ENCODE results near the gene SLC25A40. TPM values are rescaled to one million over a fixed set of nuclear protein-coding genes. Genes with fewer than 3 reads are reported as not detected.
"Not testable (repeated sequence)": the region's sequence is repeated elsewhere in the genome, so short reads cannot be mapped to it uniquely, and the experiment has no call there.

Gene SLC25A40
- total RNA-seq, 1 donor, result 11.6 TPM

DNA sequence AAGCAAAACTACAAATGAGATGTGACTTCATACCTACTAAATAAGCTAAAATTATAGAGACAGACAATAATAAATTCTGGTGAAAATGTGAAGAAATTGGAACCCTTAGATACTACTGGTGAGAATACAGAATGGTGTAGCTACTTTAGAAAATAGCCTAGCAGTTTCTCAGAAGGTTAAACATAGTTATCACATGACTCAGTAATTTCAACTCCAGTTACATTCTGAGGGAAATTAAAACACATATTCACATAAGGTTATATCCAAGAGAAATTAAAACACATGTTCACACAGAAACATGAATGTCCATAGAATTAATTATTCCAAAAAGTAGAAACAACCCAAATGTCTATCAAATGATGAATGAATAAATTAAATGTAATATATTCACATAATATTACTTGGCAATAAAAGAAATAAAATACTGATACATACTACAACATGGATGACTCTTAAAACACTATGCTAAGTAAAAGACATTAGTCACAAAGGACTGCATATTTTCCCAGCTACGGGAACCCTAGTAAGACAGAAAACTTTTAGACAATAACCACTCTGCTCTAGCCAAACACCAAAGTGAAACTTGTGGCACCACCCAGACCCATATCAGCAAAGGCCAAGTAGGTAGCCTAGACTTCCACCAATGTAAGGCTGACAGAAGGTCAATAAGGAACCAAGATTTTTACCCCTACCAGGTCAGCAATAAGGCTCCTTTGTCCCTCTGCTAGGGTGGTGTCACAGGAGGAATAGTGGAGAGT lies 25.1 kb downstream of the SLC25A40 start:
- DNase-seq (ENCODE audit: insufficient read length, low spot score, missing footprints), result no peak
- Histone ChIP-seq H3K4me1 (ENCODE audit: insufficient read depth, low read length) (peaks cover 6% of the 10 kb centered on the region), H3K9me3 (ENCODE audit: low read depth, low read length) (no peaks in the 10 kb centered on the region), H2AFZ (ENCODE audit: low read length) (peak overlapping the region; percentile 80), H3K36me3 (ENCODE audit: insufficient read depth, low read length) (peaks cover 5% of the 10 kb centered on the region), H3K27me3 (ENCODE audit: insufficient read depth, low read length) (no peaks in the 10 kb centered on the region), H3K4me3 (ENCODE audit: insufficient read depth, low read length) (no peak overlapping the region), H4K20me1 (ENCODE audit: insufficient read depth, low read length) (no peaks in the 10 kb centered on the region), H3K4me2 (ENCODE audit: insufficient read depth, low read length) (peak overlapping the region; percentile 35), H3K27ac (ENCODE audit: low read depth, low read length) (peak overlapping the region; percentile 74), H3K79me2 (ENCODE audit: insufficient read depth, low read length) (no peaks in the 10 kb centered on the region)
- TF ChIP-seq, protein P1, sequence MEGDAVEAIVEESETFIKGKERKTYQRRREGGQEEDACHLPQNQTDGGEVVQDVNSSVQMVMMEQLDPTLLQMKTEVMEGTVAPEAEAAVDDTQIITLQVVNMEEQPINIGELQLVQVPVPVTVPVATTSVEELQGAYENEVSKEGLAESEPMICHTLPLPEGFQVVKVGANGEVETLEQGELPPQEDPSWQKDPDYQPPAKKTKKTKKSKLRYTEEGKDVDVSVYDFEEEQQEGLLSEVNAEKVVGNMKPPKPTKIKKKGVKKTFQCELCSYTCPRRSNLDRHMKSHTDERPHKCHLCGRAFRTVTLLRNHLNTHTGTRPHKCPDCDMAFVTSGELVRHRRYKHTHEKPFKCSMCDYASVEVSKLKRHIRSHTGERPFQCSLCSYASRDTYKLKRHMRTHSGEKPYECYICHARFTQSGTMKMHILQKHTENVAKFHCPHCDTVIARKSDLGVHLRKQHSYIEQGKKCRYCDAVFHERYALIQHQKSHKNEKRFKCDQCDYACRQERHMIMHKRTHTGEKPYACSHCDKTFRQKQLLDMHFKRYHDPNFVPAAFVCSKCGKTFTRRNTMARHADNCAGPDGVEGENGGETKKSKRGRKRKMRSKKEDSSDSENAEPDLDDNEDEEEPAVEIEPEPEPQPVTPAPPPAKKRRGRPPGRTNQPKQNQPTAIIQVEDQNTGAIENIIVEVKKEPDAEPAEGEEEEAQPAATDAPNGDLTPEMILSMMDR (IDR thresholded peaks at IDR 0.05; ENCODE audit: extremely low read depth, low read depth, low read length), result no peak

DNA sequence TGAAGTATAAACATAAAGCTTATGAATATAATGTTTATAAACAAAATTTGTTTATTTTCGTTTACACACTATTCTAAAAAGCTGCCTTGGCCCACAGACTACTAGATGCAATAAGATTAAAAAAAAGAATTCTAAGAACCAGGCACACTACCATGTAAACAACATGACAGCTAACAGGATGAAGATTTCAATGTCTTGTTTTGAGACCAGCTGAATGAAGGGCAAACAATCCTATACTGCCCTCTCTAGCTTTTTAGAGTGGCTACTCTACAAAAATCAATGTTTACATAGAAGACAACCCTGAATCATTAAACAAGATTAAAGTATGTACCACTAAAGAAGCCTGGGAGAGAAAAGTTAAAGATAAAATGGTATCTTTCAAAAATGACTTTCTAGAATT lies 38.6 kb downstream of the SLC25A40 start:
- H2AFZ ChIP-seq (ENCODE audit: low read length), result no peak overlapping the region
- no peaks in the 10 kb centered on the region for H3K9me3 ChIP-seq (ENCODE audit: low read depth, low read length)
- no peak overlapping the region for H3K4me3 ChIP-seq (ENCODE audit: insufficient read depth, low read length)
- DNase-seq (ENCODE audit: insufficient read length, low spot score, missing footprints), result no peak
- H3K79me2 ChIP-seq (ENCODE audit: insufficient read depth, low read length), result no peaks in the 10 kb centered on the region
- H4K20me1 ChIP-seq (ENCODE audit: insufficient read depth, low read length), result no peaks in the 10 kb centered on the region
- no peaks in the 10 kb centered on the region for H3K27me3 ChIP-seq (ENCODE audit: insufficient read depth, low read length)
- no peak overlapping the region for H3K27ac ChIP-seq (ENCODE audit: low read depth, low read length)
- no peaks in the 10 kb centered on the region for H3K4me1 ChIP-seq (ENCODE audit: insufficient read depth, low read length)
- TF ChIP-seq, protein P1 (IDR thresholded peaks at IDR 0.05; ENCODE audit: extremely low read depth, low read depth, low read length), result no peak
- no peaks in the 10 kb centered on the region for H3K36me3 ChIP-seq (ENCODE audit: insufficient read depth, low read length)
- H3K4me2 ChIP-seq (ENCODE audit: insufficient read depth, low read length), result no peak overlapping the region

DNA sequence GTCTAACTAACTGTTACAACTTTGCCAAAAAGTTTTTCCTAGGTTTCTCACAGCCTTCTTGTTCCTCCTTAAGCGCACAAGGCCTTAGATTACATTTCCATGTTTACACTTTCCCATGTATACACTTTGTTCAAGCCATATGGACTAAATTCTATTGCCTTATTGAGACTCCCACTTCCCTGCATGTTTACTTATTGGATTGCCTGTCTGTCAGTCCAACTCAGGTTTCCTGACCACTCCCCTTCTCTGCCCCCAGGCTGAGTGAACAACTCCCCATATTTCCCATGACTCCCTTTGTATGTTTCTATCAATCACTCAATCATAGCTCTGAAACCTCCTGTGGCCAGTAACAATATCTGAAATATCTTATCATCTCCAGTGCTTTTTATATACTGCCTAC lies 43.0 kb downstream of the SLC25A40 start:
- no peaks in the 10 kb centered on the region for H3K27me3 ChIP-seq (ENCODE audit: insufficient read depth, low read length)
- H3K4me2 ChIP-seq (ENCODE audit: insufficient read depth, low read length), result no peak overlapping the region
- no peaks in the 10 kb centered on the region for H4K20me1 ChIP-seq (ENCODE audit: insufficient read depth, low read length)
- no peak overlapping the region for H3K27ac ChIP-seq (ENCODE audit: low read depth, low read length)
- no peak overlapping the region for H3K4me3 ChIP-seq (ENCODE audit: insufficient read depth, low read length)
- no peaks in the 10 kb centered on the region for H3K9me3 ChIP-seq (ENCODE audit: low read depth, low read length)
- DNase-seq (ENCODE audit: insufficient read length, low spot score, missing footprints), result no peak
- H3K79me2 ChIP-seq (ENCODE audit: insufficient read depth, low read length), result no peaks in the 10 kb centered on the region
- no peaks in the 10 kb centered on the region for H3K36me3 ChIP-seq (ENCODE audit: insufficient read depth, low read length)
- H2AFZ ChIP-seq (ENCODE audit: low read length), result no peak overlapping the region
- no peaks in the 10 kb centered on the region for H3K4me1 ChIP-seq (ENCODE audit: insufficient read depth, low read length)
- TF ChIP-seq, protein P1 (IDR thresholded peaks at IDR 0.05; ENCODE audit: extremely low read depth, low read depth, low read length), result no peak

DNA sequence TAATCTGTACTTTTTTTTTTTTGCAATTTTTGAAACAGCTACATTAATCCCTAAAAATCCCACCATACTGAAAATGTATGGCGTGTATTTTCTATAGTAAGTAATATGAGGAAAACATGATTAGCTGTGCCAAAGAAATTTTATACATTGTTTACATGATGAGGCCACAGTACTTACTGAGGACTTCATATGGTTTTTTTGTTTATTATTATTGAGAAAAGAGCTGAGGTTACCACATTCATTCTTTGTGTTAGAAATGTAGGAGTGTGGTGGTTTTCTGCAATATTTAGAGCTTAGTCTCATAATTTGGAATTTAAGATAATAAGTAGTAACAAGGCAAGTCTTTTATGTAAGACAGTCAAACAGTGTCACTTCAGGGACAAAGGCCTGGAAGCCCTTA lies 45.1 kb downstream of the SLC25A40 start:
- no peak overlapping the region for H3K4me2 ChIP-seq (ENCODE audit: insufficient read depth, low read length)
- no peaks in the 10 kb centered on the region for H3K27me3 ChIP-seq (ENCODE audit: insufficient read depth, low read length)
- no peak overlapping the region for H2AFZ ChIP-seq (ENCODE audit: low read length)
- no peaks in the 10 kb centered on the region for H3K36me3 ChIP-seq (ENCODE audit: insufficient read depth, low read length)
- no peaks in the 10 kb centered on the region for H3K9me3 ChIP-seq (ENCODE audit: low read depth, low read length)
- DNase-seq (ENCODE audit: insufficient read length, low spot score, missing footprints), result no peak
- no peaks in the 10 kb centered on the region for H4K20me1 ChIP-seq (ENCODE audit: insufficient read depth, low read length)
- no peaks in the 10 kb centered on the region for H3K4me1 ChIP-seq (ENCODE audit: insufficient read depth, low read length)
- TF ChIP-seq, protein P1 (IDR thresholded peaks at IDR 0.05; ENCODE audit: extremely low read depth, low read depth, low read length), result no peak
- no peaks in the 10 kb centered on the region for H3K79me2 ChIP-seq (ENCODE audit: insufficient read depth, low read length)
- no peak overlapping the region for H3K4me3 ChIP-seq (ENCODE audit: insufficient read depth, low read length)
- no peak overlapping the region for H3K27ac ChIP-seq (ENCODE audit: low read depth, low read length)

DNA sequence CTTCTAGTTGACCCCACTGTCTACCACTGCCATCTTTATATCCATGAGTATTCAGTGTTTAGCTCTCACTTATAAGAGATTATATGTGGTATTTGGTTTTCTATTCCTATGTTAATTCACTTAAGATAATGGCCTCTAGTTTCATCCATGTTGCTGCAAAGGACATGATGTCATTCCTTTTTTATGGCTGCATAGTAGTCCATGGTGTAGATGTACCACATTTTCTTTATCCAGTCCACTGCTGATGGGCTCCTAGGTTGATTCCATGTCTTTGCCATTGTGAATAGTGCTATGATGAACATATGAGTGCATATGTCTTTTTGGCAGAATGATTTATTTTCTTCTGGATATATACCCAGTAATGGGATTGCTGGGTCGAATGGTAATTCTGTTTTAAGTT lies 47.8 kb downstream of the SLC25A40 start:
- H2AFZ ChIP-seq (ENCODE audit: low read length); H4K20me1 ChIP-seq (ENCODE audit: insufficient read depth, low read length); H3K79me2 ChIP-seq (ENCODE audit: insufficient read depth, low read length); H3K4me2 ChIP-seq (ENCODE audit: insufficient read depth, low read length); H3K9me3 ChIP-seq (ENCODE audit: low read depth, low read length); H3K27ac ChIP-seq (ENCODE audit: low read depth, low read length); H3K36me3 ChIP-seq (ENCODE audit: insufficient read depth, low read length); H3K4me3 ChIP-seq (ENCODE audit: insufficient read depth, low read length); H3K27me3 ChIP-seq (ENCODE audit: insufficient read depth, low read length); H3K4me1 ChIP-seq (ENCODE audit: insufficient read depth, low read length); DNase-seq (ENCODE audit: insufficient read length, low spot score, missing footprints): not testable (repeated sequence)

DNA sequence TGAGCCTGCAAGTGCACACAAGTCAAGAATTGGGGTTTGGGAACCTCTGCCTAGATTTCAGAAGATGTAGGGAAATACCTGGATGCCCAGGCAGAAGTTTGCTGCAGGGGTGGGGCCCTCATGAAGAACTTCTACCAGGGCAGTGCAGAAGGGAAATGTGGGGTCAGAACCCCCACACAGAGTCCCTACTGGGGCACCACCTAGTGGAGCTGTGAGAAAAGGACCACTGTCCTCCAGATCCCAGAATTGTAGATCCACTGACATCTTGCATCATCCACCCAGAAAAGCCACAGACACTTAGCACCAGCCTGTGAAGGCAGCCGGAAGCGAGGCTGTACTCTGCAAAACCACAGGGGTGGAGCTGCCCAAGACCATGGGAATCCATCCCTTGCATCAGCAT lies 50.8 kb downstream of the SLC25A40 start:
- H3K4me2 ChIP-seq (ENCODE audit: insufficient read depth, low read length); H3K4me3 ChIP-seq (ENCODE audit: insufficient read depth, low read length); H3K36me3 ChIP-seq (ENCODE audit: insufficient read depth, low read length); H2AFZ ChIP-seq (ENCODE audit: low read length); H3K4me1 ChIP-seq (ENCODE audit: insufficient read depth, low read length); H4K20me1 ChIP-seq (ENCODE audit: insufficient read depth, low read length); H3K9me3 ChIP-seq (ENCODE audit: low read depth, low read length); H3K27ac ChIP-seq (ENCODE audit: low read depth, low read length); H3K79me2 ChIP-seq (ENCODE audit: insufficient read depth, low read length); DNase-seq (ENCODE audit: insufficient read length, low spot score, missing footprints); H3K27me3 ChIP-seq (ENCODE audit: insufficient read depth, low read length): not testable (repeated sequence)
